Endothelial cell (in vitro differentiated cells): ENCODE measurements around the gene CRAMP1. TPM values are rescaled to one million over a fixed set of nuclear protein-coding genes. Genes with fewer than 3 reads are reported as not detected.
A peak's percentile ranks its signal among the peaks of the same experiment; 100 is the strongest.

ENCODE experiments used
- DNase-seq: peaks from one replicate; pipeline ENCODE4 v3.0.0; 2021; ENCODE audit warnings: low spot score
- H3K27ac Mint-ChIP-seq: one replicate; pipeline ENCODE4 v1.8.0; 2021; ENCODE audit warnings: mixed read lengths, inconsistent platforms; ENCODE audit not compliant: unreplicated experiment
- H3K27me3 Mint-ChIP-seq: one replicate; pipeline ENCODE4 v1.8.0; 2021; ENCODE audit warnings: mild to moderate bottlenecking, moderate library complexity, mixed read lengths, inconsistent platforms; ENCODE audit not compliant: unreplicated experiment
- H3K36me3 Mint-ChIP-seq: one replicate; pipeline ENCODE4 v1.8.0; 2021; ENCODE audit warnings: mild to moderate bottlenecking, low read depth, mixed read lengths, inconsistent platforms; ENCODE audit not compliant: unreplicated experiment
- H3K4me1 Mint-ChIP-seq: one replicate; pipeline ENCODE4 v1.8.0; 2021; ENCODE audit warnings: mild to moderate bottlenecking, mixed read lengths, inconsistent platforms; ENCODE audit not compliant: unreplicated experiment
- H3K4me3 Mint-ChIP-seq: one replicate; pipeline ENCODE4 v1.8.0; 2021; ENCODE audit warnings: mild to moderate bottlenecking, mixed read lengths, inconsistent platforms; ENCODE audit not compliant: unreplicated experiment
- H3K9me3 Mint-ChIP-seq: one replicate; pipeline ENCODE4 v1.8.0; 2021; ENCODE audit warnings: mixed read lengths, inconsistent platforms; ENCODE audit not compliant: unreplicated experiment
- CTCF ChIP-seq: fragments of 200-600 bp; sonication (generic); IDR thresholded peaks from one replicate; pipeline ENCODE4 v1.5.0; 2021; ENCODE audit warnings: antibody characterized with exemption; ENCODE audit not compliant: unreplicated experiment
- total RNA-seq: library from RNA; stranded (reverse); fragmentation: NEBNext Ultra II Directional; extraction: Animal tissue kit (Norgen Biotek cat#: 25700); gene quantifications from one replicate; pipeline ENCODE4 v1.2.1, GENCODE V29; 2021; ENCODE audit not compliant: unreplicated experiment

Gene CRAMP1
- total RNA-seq, 1 donor from 2014 or later: 46.8 TPM

GRCh38 chr16:1657841-1658240, 45.7 kb downstream of the CRAMP1 start:
- DNase-seq: no peak
- H3K36me3 Mint-ChIP-seq: peaks cover 33% of the 10 kb centered on the region
- H3K9me3 Mint-ChIP-seq: no peaks in the 10 kb centered on the region
- H3K27me3 Mint-ChIP-seq: peaks cover 10% of the 10 kb centered on the region
- no peak overlapping the region for H3K4me3 Mint-ChIP-seq
- H3K4me1 Mint-ChIP-seq: peaks cover 10% of the 10 kb centered on the region
- no peak for TF ChIP-seq CTCF
- no peak overlapping the region for H3K27ac Mint-ChIP-seq

- Mint-ChIP-seq H3K4me1 (peaks cover 10% of the 10 kb centered on the region), H3K27ac (no peak overlapping the region), H3K4me3 (no peak overlapping the region), H3K36me3 (peaks cover 35% of the 10 kb centered on the region), H3K9me3 (no peaks in the 10 kb centered on the region), H3K27me3 (peaks cover 10% of the 10 kb centered on the region)
- DNase-seq: no peak
- no peak for TF ChIP-seq CTCF
Observed at GRCh38 chr16:1659031-1659430, 46.9 kb downstream of the CRAMP1 start.

GRCh38 chr16:1661826-1662225, 49.7 kb downstream of the CRAMP1 start:
- H3K27me3 Mint-ChIP-seq: peaks cover 6% of the 10 kb centered on the region
- H3K36me3 Mint-ChIP-seq: peaks cover 26% of the 10 kb centered on the region
- no peaks in the 10 kb centered on the region for H3K9me3 Mint-ChIP-seq
- H3K4me1 Mint-ChIP-seq: no peaks in the 10 kb centered on the region
- H3K27ac Mint-ChIP-seq: no peak overlapping the region
- TF ChIP-seq CTCF: no peak
- H3K4me3 Mint-ChIP-seq: peak overlapping the region; percentile 5
- no peak for DNase-seq

GRCh38 chr16:1662543-1662942, 50.4 kb downstream of the CRAMP1 start:
- H3K4me1 Mint-ChIP-seq: no peaks in the 10 kb centered on the region
- no peak overlapping the region for H3K4me3 Mint-ChIP-seq
- no peak for TF ChIP-seq CTCF
- peaks cover 26% of the 10 kb centered on the region for H3K36me3 Mint-ChIP-seq
- no peak for DNase-seq
- no peak overlapping the region for H3K27ac Mint-ChIP-seq
- H3K9me3 Mint-ChIP-seq: no peaks in the 10 kb centered on the region
- peaks cover 6% of the 10 kb centered on the region for H3K27me3 Mint-ChIP-seq

GRCh38 chr16:1665829-1666228, 53.7 kb downstream of the CRAMP1 start:
- Mint-ChIP-seq H3K4me3 (no peak overlapping the region), H3K36me3 (peaks cover 41% of the 10 kb centered on the region), H3K4me1 (no peaks in the 10 kb centered on the region), H3K27ac (no peak overlapping the region), H3K27me3 (peaks cover 3% of the 10 kb centered on the region), H3K9me3 (no peaks in the 10 kb centered on the region)
- DNase-seq: no peak
- no peak for TF ChIP-seq CTCF
